ENCODE results near the gene PLA2G4E.

- TF ChIP-seq CTCF (optimal IDR thresholded peaks at IDR 0.05 in 1 of 3, IDR thresholded peaks at IDR 0.05 in 1 of 3, conservative IDR thresholded peaks at IDR 0.05 in 1 of 3; ENCODE audit: extremely low read depth in 1 of 3, insufficient read depth in 2 of 3, low read length in 3 of 3) (no peak), EZH2 (IDR thresholded peaks at IDR 0.05; ENCODE audit: low read length) (no peak)
These were observed 72.4 kb downstream of the PLA2G4E start for GRCh38 chr15:41948490-41948889.

Measured in keratinocyte (primary cell).